Lower leg skin (tissue), 3 donors: ENCODE results near the gene NPAS2.

Source experiments
- POLR2A ChIP-seq, 2 donors: fragments of 450-650 bp; IDR thresholded peaks; one replicate each; pipeline ENCODE4 v1.6.1; 2016 to 2017; ENCODE audit warnings: antibody characterized with exemption in 2 of 2, mild to moderate bottlenecking in 1 of 2, moderate library complexity in 1 of 2
- TF ChIP-seq, protein P1 (sequence below), 3 donors: fragments of 450-650 bp; IDR thresholded peaks; one replicate each; pipeline ENCODE4 v1.5.1; 2016; ENCODE audit warnings: antibody characterized with exemption in 3 of 3, mild to moderate bottlenecking in 3 of 3, moderate library complexity in 2 of 3

DNA sequence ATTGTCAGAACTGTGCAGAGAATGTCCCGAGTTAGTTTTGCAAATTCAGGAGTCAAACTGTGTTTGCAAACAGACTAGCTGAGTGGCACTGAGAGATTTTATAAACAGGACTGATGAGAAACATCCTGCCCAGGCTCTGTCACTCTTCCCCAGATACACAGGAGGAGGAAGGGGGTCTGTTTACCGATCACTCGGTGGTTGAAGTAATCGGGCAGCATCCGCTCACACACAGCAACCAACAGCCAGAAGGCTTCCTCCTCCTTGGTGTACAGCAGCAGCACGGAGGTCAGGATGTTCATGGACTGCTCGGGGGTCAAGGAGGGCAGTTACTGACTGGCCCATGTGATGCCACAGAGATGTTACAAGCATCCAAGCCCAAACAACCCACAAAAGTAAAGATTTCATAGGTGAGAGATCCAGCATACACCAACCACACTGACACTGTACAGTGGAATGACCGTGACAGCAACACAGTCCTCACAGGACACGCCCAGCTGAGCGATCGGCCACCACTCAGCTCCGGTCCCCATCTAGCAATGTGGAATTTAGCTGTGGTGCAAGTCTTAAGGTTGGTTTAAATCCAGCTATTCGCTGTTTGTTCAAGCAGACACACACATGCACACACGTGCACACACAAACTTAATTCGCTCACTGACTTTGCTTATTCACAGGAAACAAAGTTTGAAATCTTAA lies 212.3 kb downstream of the NPAS2 start:
- TF ChIP-seq, protein P1, sequence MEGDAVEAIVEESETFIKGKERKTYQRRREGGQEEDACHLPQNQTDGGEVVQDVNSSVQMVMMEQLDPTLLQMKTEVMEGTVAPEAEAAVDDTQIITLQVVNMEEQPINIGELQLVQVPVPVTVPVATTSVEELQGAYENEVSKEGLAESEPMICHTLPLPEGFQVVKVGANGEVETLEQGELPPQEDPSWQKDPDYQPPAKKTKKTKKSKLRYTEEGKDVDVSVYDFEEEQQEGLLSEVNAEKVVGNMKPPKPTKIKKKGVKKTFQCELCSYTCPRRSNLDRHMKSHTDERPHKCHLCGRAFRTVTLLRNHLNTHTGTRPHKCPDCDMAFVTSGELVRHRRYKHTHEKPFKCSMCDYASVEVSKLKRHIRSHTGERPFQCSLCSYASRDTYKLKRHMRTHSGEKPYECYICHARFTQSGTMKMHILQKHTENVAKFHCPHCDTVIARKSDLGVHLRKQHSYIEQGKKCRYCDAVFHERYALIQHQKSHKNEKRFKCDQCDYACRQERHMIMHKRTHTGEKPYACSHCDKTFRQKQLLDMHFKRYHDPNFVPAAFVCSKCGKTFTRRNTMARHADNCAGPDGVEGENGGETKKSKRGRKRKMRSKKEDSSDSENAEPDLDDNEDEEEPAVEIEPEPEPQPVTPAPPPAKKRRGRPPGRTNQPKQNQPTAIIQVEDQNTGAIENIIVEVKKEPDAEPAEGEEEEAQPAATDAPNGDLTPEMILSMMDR (IDR thresholded peaks at IDR 0.05): no peak
- TF ChIP-seq POLR2A (IDR thresholded peaks at IDR 0.05): no peak
